Measurements from ENCODE around the gene FAM120C. TPM values are rescaled to one million over a fixed set of nuclear protein-coding genes. Genes with fewer than 3 reads are reported as not detected.
A peak's percentile ranks its signal among the peaks of the same experiment; 100 is the strongest.

The FAM120C gene
- polyA plus RNA-seq, 12 donors, result 5.0 to 9.8 (median 7.5) TPM; not detected in 1

GRCh38 chrX:54042609-54043021 lies 140.4 kb downstream of the FAM120C start:
- DNase-seq, result peak; percentile 35

GRCh38 chrX:54030329-54030728 lies 152.7 kb downstream of the FAM120C start:
- no peak for DNase-seq

- DNase-seq, result no peak
Measured at GRCh38 chrX:54029529-54030143, 153.4 kb downstream of the FAM120C start.

GRCh38 chrX:54024350-54024749 lies 158.7 kb downstream of the FAM120C start:
- no peak for DNase-seq

Other genes starting within 250 kb of the FAM120C start
- gene PHF8, start 138.8 kb downstream of the FAM120C start, polyA plus RNA-seq (ENCODE audit: insufficient read length in 12 of 12), result 10 to 100 TPM in 11 of 12 donors, not detected in 1; 12.6 to 22.2 (median 16.1) TPM
- gene WNK3, start 174.8 kb upstream of the FAM120C start, polyA plus RNA-seq (ENCODE audit: insufficient read length in 12 of 12), result 1 to 10 TPM in 11 of 12 donors, not detected in 1; 2.1 to 4.0 (median 2.4) TPM